A549 (cell line): ENCODE measurements around the gene CAMK1G. TPM values are rescaled to one million over a fixed set of nuclear protein-coding genes. Genes with fewer than 3 reads are reported as not detected.
A peak's percentile ranks its signal among the peaks of the same experiment; 100 is the strongest.

Experiments used
- ATAC-seq, 2 experiments: fragments of 200-7000 bp in 1 of 2; fragments of >200 bp in 1 of 2; cut with Nextera tagmentation in 1 of 2; cut with Tn5 transposase in 1 of 2; 3 replicates each; pipeline versions ENCODE4 v1.8.0 to v1.9.1; 2018 to 2020; ENCODE audit warnings: mild to moderate bottlenecking in 1 of 2, moderate library complexity in 1 of 2
- CTCF ChIA-PET: fragments of 300-600 bp; sonication (Branson Sonifier 250); formaldehyde crosslinking; extraction: SDS; loops from one replicate; lab custom pipeline; 2021; ENCODE audit warnings: antibody characterized with exemption, inconsistent platforms; lab: Yijun Ruan, JAX
- POLR2A ChIA-PET: fragments of 350-600 bp; formaldehyde crosslinking; extraction: SDS; loops from one replicate; lab custom pipeline; 2021; ENCODE audit warnings: antibody characterized with exemption, inconsistent platforms; lab: Yijun Ruan, JAX
- DNase-seq, 2 experiments: peaks; one replicate each; pipeline versions ENCODE4 v3.0.0 to v3.0.0-alpha.2; 2011 to 2016; ENCODE audit warnings: low read depth in 1 of 2, low spot score in 1 of 2
- FAIRE-seq: peaks from 2 replicates; lab custom pipeline; 2011; peaks lifted over from hg19 to GRCh38; lab: Jason Lieb, UNC
- H3K27ac ChIP-seq, 2 experiments: fragments of >200 bp; sonication (Bioruptor Twin); formaldehyde crosslinking; 3 replicates each; pipeline ENCODE4 v1.5.1; 2016 to 2017
- H3K4me1 ChIP-seq: fragments of >200 bp; sonication (Bioruptor Twin); formaldehyde crosslinking; 3 replicates; pipeline ENCODE4 v1.6.1; 2016
- H3K4me2 ChIP-seq: fragments of >200 bp; sonication (Bioruptor Twin); formaldehyde crosslinking; 3 replicates; pipeline ENCODE4 v1.6.1; 2016
- H3K4me3 ChIP-seq: fragments of >200 bp; sonication (Bioruptor Twin); formaldehyde crosslinking; 3 replicates; pipeline ENCODE4 v1.5.1; 2016
- H3K9me3 ChIP-seq: fragments of >200 bp; sonication (Bioruptor Twin); formaldehyde crosslinking; 3 replicates; pipeline ENCODE4 v1.6.1; 2016
- BHLHE40 ChIP-seq: IDR thresholded peaks from 2 replicates; pipeline ENCODE4 v1.6.1; 2012; ENCODE audit warnings: low read depth, low read length, inconsistent platforms
- FOSL2 ChIP-seq, 2 experiments: fragments of 450-650 bp in 1 of 2; fragments of >200 bp in 1 of 2; sonication (Bioruptor Twin) in 1 of 2; formaldehyde crosslinking; IDR thresholded peaks; 2 replicates each; pipeline versions ENCODE4 v1.5.0 to v1.6.1; 2016 to 2020; ENCODE audit warnings: mild to moderate bottlenecking in 1 of 2, moderate library complexity in 1 of 2
- FOXS1 ChIP-seq: fragments of 250-450 bp; sonication (Bioruptor Pico); IDR thresholded peaks from 2 replicates; pipeline ENCODE4 v1.5.0; 2020; ENCODE audit warnings: mild to moderate bottlenecking, moderate library complexity
- GATA3 ChIP-seq: IDR thresholded peaks from 2 replicates; pipeline ENCODE4 v1.6.1; 2012; ENCODE audit warnings: borderline replicate concordance
- HEYL ChIP-seq: fragments of 250-450 bp; sonication (Bioruptor Pico); IDR thresholded peaks from 2 replicates; pipeline ENCODE4 v1.8.0; 2021; ENCODE audit warnings: mild to moderate bottlenecking, moderate library complexity
- HOXB13 ChIP-seq: fragments of 250-450 bp; sonication (Bioruptor Pico); IDR thresholded peaks from 2 replicates; pipeline ENCODE4 v1.5.0; 2020; ENCODE audit warnings: low read depth, mild to moderate bottlenecking, moderate library complexity
- MAFK ChIP-seq: fragments of 450-650 bp; IDR thresholded peaks from 2 replicates; pipeline ENCODE4 v1.6.1; 2014; ENCODE audit not compliant: partially characterized antibody
- MAZ ChIP-seq: fragments of 150-350 bp; IDR thresholded peaks from 2 replicates; pipeline ENCODE4 v1.6.1; 2014; ENCODE audit warnings: antibody characterized with exemption, low read depth, low read length, borderline replicate concordance
- MYC ChIP-seq: IDR thresholded peaks from 2 replicates; pipeline ENCODE4 v1.6.1; 2012; ENCODE audit warnings: mild to moderate bottlenecking, inconsistent platforms, low read length, improper control_type of control experiment, borderline replicate concordance
- NFE2L2 ChIP-seq: fragments of 150-350 bp; conservative IDR thresholded peaks from 2 replicates; pipeline ENCODE4 v1.6.1; 2014; ENCODE audit warnings: low read length
- NPAS2 ChIP-seq: fragments of 250-450 bp; sonication (Bioruptor Pico); IDR thresholded peaks from 2 replicates; pipeline ENCODE4 v1.8.0; 2022; ENCODE audit warnings: mild to moderate bottlenecking, moderate library complexity, borderline replicate concordance
- NR3C1 ChIP-seq: fragments of >200 bp; sonication (Bioruptor Twin); formaldehyde crosslinking; IDR thresholded peaks from 3 replicates; pipeline ENCODE4 v1.6.1; 2017
- POLR2A ChIP-seq: IDR thresholded peaks from 2 replicates; pipeline ENCODE4 v1.6.1; 2012; ENCODE audit warnings: mild to moderate bottlenecking, low read length
- POLR2AphosphoS2 ChIP-seq: conservative IDR thresholded peaks from 2 replicates; pipeline ENCODE4 v1.6.1; 2012; ENCODE audit warnings: low read length, improper control_type of control experiment, inconsistent platforms
- RAD21 ChIP-seq, 2 experiments: fragments of >200 bp in 1 of 2; sonication (Bioruptor Twin) in 1 of 2; formaldehyde crosslinking in 1 of 2; IDR thresholded peaks in 1 of 2; conservative IDR thresholded peaks in 1 of 2; 2 replicates in 1 of 2; 3 replicates in 1 of 2; pipeline ENCODE4 v1.6.1; 2012 to 2018; ENCODE audit warnings: inconsistent platforms in 1 of 2
- RCOR1 ChIP-seq: fragments of 150-350 bp; IDR thresholded peaks from 2 replicates; pipeline ENCODE4 v1.6.1; 2014; ENCODE audit warnings: antibody characterized with exemption, low read length, low read depth
- RNF2 ChIP-seq: fragments of 200-600 bp; sonication (generic); IDR thresholded peaks from 2 replicates; pipeline ENCODE4 v1.6.1; 2016; ENCODE audit warnings: low read depth, mild to moderate bottlenecking, antibody characterized with exemption, moderate library complexity, borderline replicate concordance
- SMC3 ChIP-seq: fragments of >200 bp; sonication (Bioruptor Twin); formaldehyde crosslinking; IDR thresholded peaks from 3 replicates; pipeline ENCODE4 v1.6.1; 2018; ENCODE audit warnings: inconsistent platforms
- TFCP2L1 ChIP-seq: fragments of 250-450 bp; sonication (Bioruptor Pico); IDR thresholded peaks from 2 replicates; pipeline ENCODE4 v1.5.0; 2021; ENCODE audit warnings: mild to moderate bottlenecking
- ZNF302 ChIP-seq: fragments of 250-450 bp; sonication (Bioruptor Pico); IDR thresholded peaks from 2 replicates; pipeline ENCODE4 v1.9.0; 2021; ENCODE audit warnings: inconsistent platforms, mild to moderate bottlenecking, moderate library complexity
- WGBS: methylation state at CpG from one replicate; pipeline ENCODE4 v1.1.6; 2017; ENCODE audit errors: missing lambda C conversion rate; 5-methylcytosine and 5-hydroxymethylcytosine counted together
- polyA plus RNA-seq, 4 experiments: library from polyadenylated mRNA; depleted of rRNA in 3 of 4; stranded (reverse); fragments of >200 nt; fragmentation: RNase III in 1 of 4; extraction: RNeasy Plus Mini Kit Qiagen cat#74134 plus additional on column Dnase treatment in 1 of 4; gene quantifications; 2 replicates in 3 of 4; 3 replicates in 1 of 4; pipeline ENCODE4 v1.2.3, GENCODE V29; 2011 to 2017
- TF ChIP-seq, protein P1 (sequence below): fragments of 150-350 bp; IDR thresholded peaks from 2 replicates; pipeline ENCODE4 v1.6.1; 2014; ENCODE audit warnings: low read depth, mild to moderate bottlenecking, low read length
- TF ChIP-seq, protein P2 (sequence below): fragments of 450-650 bp; IDR thresholded peaks from 2 replicates; pipeline ENCODE4 v1.6.1; 2014; ENCODE audit warnings: antibody characterized with exemption
- TF ChIP-seq, protein P3 (sequence below): IDR thresholded peaks from 2 replicates; pipeline ENCODE4 v1.6.1; 2012
- TF ChIP-seq, protein P4 (sequence below): fragments of >200 bp; sonication (Bioruptor Twin); formaldehyde crosslinking; IDR thresholded peaks from 3 replicates; pipeline ENCODE4 v1.5.1; 2016

CAMK1G gene
- polyA plus RNA-seq, 2 of the 4 experiments (the other 2 are of a cell fraction): 0.03 to 0.08 TPM

DNA sequence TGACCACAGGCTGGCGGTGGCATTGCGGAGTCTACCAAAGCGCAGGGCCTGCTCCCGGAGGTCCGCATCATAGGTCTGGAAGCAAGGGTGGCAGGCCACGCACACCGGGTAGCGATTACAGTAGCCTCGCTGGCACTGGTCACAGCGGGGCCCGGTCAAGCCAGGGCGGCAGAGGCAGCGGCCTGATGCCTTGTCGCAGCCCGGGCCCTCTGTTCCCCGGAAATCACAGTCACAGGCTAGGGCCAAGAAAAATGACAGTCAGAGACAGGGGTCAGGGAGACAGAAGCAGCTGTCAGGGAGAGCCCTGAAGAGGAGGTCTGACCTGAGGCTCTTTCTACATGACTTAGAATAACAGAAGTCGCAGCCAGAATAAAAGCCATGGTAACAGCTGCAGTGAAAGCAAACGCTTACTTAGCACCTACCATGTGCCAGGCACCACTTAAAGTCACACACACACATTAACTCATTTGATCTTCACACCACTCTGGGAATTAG lies 42.3 kb downstream of the CAMK1G start (continued):
- TF ChIP-seq MYC: no peak

DNA sequence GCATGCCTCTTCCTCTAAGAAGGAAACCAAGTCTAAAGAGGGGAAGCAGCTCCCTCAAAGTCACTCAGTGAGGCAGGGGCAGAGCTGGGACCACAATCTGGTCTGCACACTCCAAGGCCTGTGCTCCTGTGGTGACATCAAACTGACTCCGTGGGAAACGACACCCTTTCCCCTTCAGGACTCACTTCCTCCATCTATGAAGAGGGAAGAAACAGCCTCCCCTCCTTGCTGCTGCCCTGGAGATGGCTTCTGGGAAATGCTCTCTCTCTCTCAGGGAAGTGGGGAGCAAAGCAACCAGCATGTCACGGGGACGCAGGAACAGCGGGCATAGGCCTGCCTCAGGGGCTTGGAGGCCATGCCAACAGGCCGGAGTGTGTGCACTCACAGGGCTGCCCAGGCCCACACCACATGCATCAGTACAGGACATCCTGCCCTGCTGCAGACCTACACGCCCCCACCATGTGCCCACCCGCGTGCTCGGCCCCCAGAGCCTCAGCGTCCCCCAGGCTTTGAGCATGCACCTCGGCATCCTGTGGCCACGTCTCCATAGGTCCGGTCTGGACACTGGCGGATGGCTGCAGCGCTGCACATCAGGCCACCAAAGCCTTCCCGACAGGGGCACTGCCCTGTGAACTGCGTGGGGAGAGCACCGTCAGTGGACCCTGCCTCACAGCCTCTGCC lies 43.0 kb downstream of the CAMK1G start:
- no peaks in the 10 kb centered on the region for H3K4me1 ChIP-seq
- TF ChIP-seq MAZ (no peak), RNF2 (no peak), FOXS1 (CRISPR knock-in tag) (no peak), ZNF302 (CRISPR knock-in tag) (no peak), POLR2AphosphoS2 (no peak), FOSL2 (IDR thresholded peaks at IDR 0.05) (no peak), FOSL2 (CRISPR knock-in tag; IDR thresholded peaks at IDR 0.05) (no peak), SMC3 (no peak), MYC (no peak)
- TF ChIP-seq, protein P1, sequence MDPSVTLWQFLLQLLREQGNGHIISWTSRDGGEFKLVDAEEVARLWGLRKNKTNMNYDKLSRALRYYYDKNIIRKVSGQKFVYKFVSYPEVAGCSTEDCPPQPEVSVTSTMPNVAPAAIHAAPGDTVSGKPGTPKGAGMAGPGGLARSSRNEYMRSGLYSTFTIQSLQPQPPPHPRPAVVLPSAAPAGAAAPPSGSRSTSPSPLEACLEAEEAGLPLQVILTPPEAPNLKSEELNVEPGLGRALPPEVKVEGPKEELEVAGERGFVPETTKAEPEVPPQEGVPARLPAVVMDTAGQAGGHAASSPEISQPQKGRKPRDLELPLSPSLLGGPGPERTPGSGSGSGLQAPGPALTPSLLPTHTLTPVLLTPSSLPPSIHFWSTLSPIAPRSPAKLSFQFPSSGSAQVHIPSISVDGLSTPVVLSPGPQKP: no peak
- ChIA-PET POLR2A (no interaction called here), CTCF (interaction anchor here (0.9 to 3.8 kb wide), 22 partner anchors 8 to 102 kb away, joined by 4 to 31 read pairs (median 9); partner anchors contain the start of gene LAMB3)
- H3K4me3 ChIP-seq: no peak overlapping the region
- H3K4me2 ChIP-seq: no peak overlapping the region
- ATAC-seq (no peak; a peak in 1 of 6 replicates), DNase-seq (no peak), FAIRE-seq (no peak)
- H3K9me3 ChIP-seq: no peaks in the 10 kb centered on the region
- H3K27ac ChIP-seq: no peak overlapping the region
- 72% methylated on average over 2 of the region's 19 CpGs for WGBS

DNA sequence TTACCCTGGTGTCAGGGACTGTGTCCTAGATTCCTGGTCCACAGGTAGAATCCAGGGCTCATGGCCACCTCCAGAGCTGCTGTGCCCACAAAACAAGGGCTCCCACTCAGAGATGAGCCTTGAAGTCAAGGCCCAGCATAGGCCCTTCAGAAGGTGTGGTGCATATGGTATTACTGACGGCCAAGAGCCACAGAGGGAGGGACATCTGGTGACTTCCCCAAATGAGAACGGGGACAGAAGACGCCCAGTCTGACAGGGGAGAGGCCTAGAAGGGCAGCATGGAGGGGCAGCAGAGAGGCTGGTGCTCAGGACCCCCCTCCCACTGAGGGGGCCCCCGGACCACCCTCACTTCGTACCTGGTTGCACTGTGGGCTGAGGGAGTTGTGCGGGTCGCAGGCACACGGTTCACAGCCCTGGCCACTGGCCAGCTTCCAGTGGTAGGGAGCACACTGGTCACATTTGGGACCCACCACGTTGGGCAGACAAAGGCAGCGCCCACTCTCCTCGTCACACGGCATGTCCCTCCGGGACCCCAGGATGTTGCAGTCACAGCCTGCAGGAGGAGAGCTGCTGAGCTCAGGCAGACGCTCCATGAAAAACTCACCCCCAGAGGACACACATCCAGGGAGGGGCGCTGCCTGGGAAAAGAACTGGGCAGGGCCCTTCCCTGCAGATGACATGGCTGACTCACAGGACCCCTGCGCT lies 43.7 kb downstream of the CAMK1G start:
- 0 out of 6 replicates have a peak overlapping the region, but pooled peaks of 1 of the 2 experiments have one; percentile 29 for H3K27ac ChIP-seq
- DNase-seq (no peak), FAIRE-seq (no peak), ATAC-seq (peak in 1 of 2 experiments; percentile 54; a peak in 2 of 6 replicates)
- WGBS: 44% methylated on average over 8 of the region's 16 CpGs
- POLR2A ChIA-PET: no interaction called here
- H3K4me3 ChIP-seq: no peak overlapping the region
- no peak overlapping the region for H3K4me2 ChIP-seq
- no peaks in the 10 kb centered on the region for H3K9me3 ChIP-seq
- CTCF ChIA-PET: interaction anchor here (0.6 to 3.8 kb wide), 38 partner anchors 9 to 110 kb away, joined by 3 to 31 read pairs (median 5); partner anchors contain the start of genes CAMK1G and LAMB3
- no peaks in the 10 kb centered on the region for H3K4me1 ChIP-seq
- TF ChIP-seq, protein P2, sequence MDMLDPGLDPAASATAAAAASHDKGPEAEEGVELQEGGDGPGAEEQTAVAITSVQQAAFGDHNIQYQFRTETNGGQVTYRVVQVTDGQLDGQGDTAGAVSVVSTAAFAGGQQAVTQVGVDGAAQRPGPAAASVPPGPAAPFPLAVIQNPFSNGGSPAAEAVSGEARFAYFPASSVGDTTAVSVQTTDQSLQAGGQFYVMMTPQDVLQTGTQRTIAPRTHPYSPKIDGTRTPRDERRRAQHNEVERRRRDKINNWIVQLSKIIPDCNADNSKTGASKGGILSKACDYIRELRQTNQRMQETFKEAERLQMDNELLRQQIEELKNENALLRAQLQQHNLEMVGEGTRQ: no peak
- TF ChIP-seq SMC3 (no peak), MYC (no peak), POLR2A (no peak), GATA3 (no peak), NR3C1 (no peak), NPAS2 (CRISPR knock-in tag) (no peak)
- TF ChIP-seq, protein P3, sequence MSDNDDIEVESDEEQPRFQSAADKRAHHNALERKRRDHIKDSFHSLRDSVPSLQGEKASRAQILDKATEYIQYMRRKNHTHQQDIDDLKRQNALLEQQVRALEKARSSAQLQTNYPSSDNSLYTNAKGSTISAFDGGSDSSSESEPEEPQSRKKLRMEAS: no peak

DNA sequence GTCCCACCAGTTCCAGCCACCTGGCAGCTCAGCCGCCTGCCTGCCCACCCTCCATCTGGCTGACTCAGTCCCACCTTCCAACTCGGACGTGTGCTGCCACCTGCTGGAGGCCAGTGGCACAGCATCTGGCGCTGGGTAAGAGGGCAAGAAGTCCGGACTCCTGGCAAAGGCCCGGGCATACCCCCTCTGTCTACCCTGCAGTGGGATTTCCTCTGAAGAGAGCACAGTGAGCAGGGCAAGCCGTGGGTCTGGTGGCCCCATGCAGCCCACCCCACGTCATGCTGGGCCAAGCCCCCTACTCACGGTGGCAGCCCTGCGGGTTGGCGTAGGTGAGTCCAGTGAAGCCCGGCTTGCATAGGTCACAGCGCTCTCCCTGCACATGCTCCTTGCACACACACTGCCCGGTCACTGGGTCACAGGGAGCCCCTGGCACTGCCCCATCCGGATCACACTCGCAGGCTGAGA lies 44.2 kb downstream of the CAMK1G start:
- no peak for FAIRE-seq
- H3K27ac ChIP-seq: peak overlapping the region in 1 of 2 experiments; percentile 55; a peak in 3 of 6 replicates
- no peaks in the 10 kb centered on the region for H3K9me3 ChIP-seq
- ATAC-seq: peak; percentile 84 to 97
- ChIA-PET CTCF (interaction anchor here (0.6 to 3.8 kb wide), 39 partner anchors 10 to 109 kb away, joined by 3 to 31 read pairs (median 5); partner anchors contain the start of genes CAMK1G and LAMB3), POLR2A (no interaction called here)
- H3K4me3 ChIP-seq: no peak overlapping the region
- no peak overlapping the region for H3K4me2 ChIP-seq
- WGBS: 47% methylated on average over 12 of the region's 16 CpGs
- no peaks in the 10 kb centered on the region for H3K4me1 ChIP-seq
- peak; percentile 68 to 69 for DNase-seq
- TF ChIP-seq NFE2L2 (no peak), POLR2A (no peak), SMC3 (peak; percentile 85), MAFK (no peak), FOSL2 (IDR thresholded peaks at IDR 0.05) (no peak), FOSL2 (CRISPR knock-in tag; IDR thresholded peaks at IDR 0.05) (peak; percentile 50; the same call in 1 of the 2 replicates), TFCP2L1 (no peak), HOXB13 (CRISPR knock-in tag) (no peak), RCOR1 (no peak), RAD21 (conservative IDR thresholded peaks at IDR 0.05 in 1 of 2, IDR thresholded peaks at IDR 0.05 in 1 of 2) (peak; percentile 80 to 89), HEYL (CRISPR knock-in tag) (no peak), BHLHE40 (no peak)
- TF ChIP-seq, protein P4, sequence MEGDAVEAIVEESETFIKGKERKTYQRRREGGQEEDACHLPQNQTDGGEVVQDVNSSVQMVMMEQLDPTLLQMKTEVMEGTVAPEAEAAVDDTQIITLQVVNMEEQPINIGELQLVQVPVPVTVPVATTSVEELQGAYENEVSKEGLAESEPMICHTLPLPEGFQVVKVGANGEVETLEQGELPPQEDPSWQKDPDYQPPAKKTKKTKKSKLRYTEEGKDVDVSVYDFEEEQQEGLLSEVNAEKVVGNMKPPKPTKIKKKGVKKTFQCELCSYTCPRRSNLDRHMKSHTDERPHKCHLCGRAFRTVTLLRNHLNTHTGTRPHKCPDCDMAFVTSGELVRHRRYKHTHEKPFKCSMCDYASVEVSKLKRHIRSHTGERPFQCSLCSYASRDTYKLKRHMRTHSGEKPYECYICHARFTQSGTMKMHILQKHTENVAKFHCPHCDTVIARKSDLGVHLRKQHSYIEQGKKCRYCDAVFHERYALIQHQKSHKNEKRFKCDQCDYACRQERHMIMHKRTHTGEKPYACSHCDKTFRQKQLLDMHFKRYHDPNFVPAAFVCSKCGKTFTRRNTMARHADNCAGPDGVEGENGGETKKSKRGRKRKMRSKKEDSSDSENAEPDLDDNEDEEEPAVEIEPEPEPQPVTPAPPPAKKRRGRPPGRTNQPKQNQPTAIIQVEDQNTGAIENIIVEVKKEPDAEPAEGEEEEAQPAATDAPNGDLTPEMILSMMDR: peak; percentile 87
